MV-4-11 (cell line): ENCODE measurements around the gene RABIF.

Source experiments
- DNase-seq: peaks from one replicate; lab custom pipeline; 2025; lab: John Stamatoyannopoulos, UW

The RABIF gene

GRCh38 chr1:202873026-202873425 lies 15.9 kb downstream of the RABIF start:
- DNase-seq: no peak

DNA sequence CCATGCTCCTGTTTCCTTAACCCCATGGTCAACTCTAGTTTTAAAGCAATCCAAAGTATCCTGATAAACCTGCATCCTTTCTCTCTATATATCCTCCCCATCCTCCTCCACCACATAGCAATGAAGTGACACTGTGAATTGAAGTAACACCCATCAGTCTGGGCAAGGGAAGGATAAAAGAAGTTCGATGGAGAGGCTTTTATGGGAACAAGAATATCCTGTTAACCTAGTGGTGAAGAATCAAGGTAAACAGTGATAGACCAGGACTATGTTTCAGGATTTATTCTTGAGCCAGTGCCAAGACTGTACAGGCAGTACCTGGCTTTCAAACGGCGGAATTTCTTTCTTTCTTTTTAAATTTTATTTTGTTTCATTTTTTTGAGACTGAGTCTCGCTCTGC lies 17.6 kb downstream of the RABIF start:
- no peak for DNase-seq

- DNase-seq: no peak
Measured at GRCh38 chr1:202862679-202863560, 26.0 kb downstream of the RABIF start.

DNA sequence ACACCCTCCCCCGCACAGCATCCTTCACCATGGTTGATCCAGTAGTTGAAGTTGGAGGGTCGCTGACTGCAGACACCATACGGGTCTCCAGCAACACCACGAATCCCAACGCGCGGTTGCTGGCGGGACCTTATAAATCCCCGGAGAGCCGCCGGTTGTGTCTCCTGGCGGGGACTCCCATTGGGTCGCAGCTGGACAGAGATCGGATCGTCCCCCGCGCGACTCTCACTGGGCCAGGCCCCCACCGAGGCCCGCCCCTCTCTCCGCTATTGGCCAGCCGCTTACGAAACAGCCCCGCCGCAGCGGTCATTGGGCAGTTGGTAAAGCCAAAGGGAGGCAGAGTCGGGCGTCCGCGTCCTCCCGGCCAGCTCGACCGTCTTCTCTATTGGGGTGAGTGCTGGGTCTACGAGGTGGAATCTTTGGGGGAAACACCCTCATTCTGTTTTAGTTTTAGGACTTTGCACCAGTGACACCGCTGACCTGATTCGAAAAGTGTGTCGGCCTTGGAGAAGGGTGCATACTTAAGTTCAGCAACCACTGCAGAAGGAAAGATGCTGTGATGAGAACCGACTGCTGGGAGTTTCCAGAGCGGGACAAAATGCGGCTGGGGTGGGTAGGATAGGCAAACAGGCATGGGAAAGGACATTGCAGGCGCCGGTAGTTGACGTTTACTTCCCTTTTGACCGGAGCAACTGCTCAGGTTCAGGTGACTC lies 27.4 kb downstream of the RABIF start:
- peak; percentile 81 for DNase-seq

DNA sequence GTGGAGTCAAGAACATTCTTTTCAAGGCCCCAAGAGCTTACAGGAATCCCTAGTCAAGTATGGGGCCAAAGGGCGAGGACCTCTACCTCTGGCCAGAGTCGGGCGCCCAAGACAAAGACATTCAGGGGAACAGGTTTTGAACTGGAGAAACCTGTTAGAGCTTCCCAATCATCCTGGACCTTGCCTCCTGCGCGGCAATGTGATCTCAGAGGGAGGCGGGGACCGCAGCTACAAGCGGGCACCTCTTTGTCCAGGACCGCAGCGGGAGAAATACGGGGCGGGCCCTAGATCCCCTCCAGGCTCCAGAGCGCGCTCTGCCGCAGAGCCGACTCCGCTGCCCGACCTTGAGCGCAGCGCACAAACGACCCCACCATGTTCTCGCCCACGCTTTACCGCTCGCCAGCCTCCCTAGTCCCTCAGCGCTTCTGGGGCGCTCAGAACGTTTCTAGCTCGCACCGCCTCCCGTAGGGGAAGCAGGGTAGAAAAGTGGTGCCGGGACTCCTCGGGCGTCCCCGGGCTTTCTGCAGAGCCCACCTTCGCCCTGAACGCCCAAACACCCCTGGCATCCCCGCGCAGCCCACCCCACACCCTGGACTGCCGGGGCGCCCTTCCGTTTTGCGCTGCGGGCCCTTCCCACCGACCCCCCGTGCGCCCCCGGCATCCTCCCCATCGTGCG lies 28.1 kb downstream of the RABIF start:
- no peak for DNase-seq

- DNase-seq: no peak
Measured at GRCh38 chr1:202858789-202859414, 30.0 kb downstream of the RABIF start.

GRCh38 chr1:202858331-202858730 lies 30.6 kb downstream of the RABIF start:
- peak; percentile 96 for DNase-seq

GRCh38 chr1:202857136-202857610 lies 31.8 kb downstream of the RABIF start:
- no peak for DNase-seq

GRCh38 chr1:202856014-202856413 lies 32.9 kb downstream of the RABIF start:
- peak; percentile 66 for DNase-seq

GRCh38 chr1:202854787-202855186 lies 34.2 kb downstream of the RABIF start:
- no peak for DNase-seq

- peak; percentile 63 for DNase-seq
Measured at GRCh38 chr1:202852163-202852904, 36.6 kb downstream of the RABIF start.

GRCh38 chr1:202850593-202851362 lies 38.2 kb downstream of the RABIF start:
- DNase-seq: no peak

GRCh38 chr1:202848191-202848542 lies 40.8 kb downstream of the RABIF start:
- DNase-seq: no peak

DNA sequence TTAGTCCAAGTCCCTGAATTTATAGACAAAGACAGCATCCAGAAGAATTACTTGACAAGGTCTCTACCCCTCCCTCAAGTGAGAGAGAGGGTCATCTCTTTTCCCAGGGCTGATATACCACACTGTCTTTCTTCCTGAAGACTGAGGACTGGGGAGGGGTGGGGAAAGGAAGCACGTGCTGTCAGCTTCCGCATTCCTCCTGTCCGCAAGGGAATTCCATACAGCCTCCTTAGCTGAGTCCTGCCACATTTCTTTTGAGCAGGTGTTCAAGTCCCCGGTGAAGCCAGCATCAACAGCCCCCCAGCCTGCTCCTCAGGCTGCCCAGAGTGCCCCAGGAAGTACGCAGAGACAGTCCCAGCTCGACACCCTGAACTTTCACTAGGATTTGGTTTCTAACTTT lies 44.0 kb downstream of the RABIF start:
- DNase-seq: no peak

- no peak for DNase-seq
Measured at GRCh38 chr1:202844259-202844658, 44.7 kb downstream of the RABIF start.

DNA sequence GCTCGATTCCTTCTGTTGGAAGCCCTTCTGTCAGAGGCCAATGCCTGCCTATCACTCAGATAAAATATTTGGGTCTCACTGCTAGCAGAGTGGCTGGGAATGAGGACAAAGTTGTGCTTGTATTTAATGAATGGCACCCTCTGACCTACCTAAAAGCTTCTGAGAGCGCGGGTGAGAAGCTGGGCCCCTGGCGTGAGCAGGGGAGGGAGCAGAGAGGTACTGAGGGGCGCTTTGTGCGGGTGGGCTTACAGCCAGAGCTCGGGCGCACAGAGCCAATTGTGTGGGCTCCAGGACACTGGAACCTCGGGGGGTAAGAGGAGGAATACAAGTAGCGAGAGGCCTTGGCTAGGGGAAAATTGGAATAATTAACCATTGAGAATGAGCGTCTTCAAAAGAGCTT lies 45.9 kb downstream of the RABIF start:
- DNase-seq: no peak

DNA sequence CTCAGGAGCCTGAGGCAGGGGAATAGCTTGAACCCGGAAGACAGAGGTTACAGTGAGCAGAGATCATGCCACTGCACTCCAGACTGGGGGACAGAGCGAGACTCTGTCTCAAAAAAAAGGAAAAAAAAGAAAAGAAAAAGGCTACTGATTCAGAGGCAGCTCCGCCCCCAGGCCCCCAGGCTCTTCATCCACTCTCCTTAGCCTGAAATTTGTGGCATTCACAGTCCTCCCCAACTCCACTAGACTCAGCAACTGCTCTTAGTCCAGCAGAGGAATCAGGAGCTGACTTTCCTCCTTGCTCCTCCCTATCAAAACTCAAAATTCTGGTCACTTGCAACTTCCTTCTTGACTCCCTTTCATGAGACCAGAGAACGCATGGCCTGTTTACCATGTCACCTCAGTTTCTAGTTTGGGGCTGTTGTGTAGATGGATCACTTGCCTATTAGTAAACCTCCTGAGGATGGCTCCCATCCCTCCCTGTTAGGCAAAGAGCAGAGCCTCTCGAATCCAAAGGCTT lies 51.1 kb downstream of the RABIF start:
- DNase-seq: no peak

DNA sequence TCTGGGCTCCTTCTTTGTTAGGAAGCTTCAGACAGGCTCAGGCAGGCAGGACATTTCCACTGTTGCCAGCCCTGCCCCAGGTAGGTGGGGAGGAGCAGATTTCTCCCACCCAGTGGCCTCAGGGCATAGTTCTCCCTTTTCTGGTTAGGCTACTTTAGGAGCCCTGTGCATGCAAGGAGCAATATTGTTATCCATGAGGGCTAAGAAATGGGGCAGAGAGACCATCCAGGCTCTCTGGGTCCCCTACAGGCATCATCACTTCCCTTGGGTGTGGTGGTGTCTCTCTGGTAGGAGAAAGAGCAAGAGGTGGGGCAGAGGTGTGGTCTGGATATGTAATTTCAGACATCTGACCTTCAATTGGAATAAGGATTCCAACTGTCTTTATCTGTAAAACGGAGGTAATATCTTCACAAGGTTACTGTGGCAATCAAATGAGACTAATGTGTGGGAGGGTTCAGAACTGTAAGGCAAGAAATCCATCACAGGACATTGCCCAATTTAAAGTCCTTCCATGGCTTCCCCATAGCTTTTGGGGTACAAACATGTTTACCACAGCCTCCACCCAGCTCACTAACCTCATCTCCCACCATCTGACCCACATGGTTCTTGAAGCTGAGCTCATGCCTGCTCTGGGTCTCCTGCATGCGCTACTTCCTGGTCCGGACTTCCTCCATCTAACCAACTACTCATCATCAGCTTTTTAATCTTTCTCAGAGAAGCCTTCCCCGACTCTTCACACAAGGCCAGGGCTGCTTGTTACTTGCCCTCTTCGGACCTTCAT lies 52.1 kb downstream of the RABIF start:
- DNase-seq: peak; percentile 73

GRCh38 chr1:202835548-202836072 lies 53.3 kb downstream of the RABIF start:
- peak; percentile 8 for DNase-seq
